ENCODE measurements around the gene CKS2. TPM values are rescaled to one million over a fixed set of nuclear protein-coding genes. Genes with fewer than 3 reads are reported as not detected.
A peak's percentile ranks its signal among the peaks of the same experiment; 100 is the strongest.
"Not testable (repeated sequence)": the region's sequence is repeated elsewhere in the genome, so short reads cannot be mapped to it uniquely, and the experiment has no call there.

Gene CKS2
- total RNA-seq (2022) (93.8 and 94.1 TPM in 2 replicates), Bru-seq, nascent RNA (percentile 96 among the genes with signal in this experiment), BruChase-seq, experiment 1, labeled RNA remaining after a 2-hour chase (percentile 96 among the genes with signal in this experiment), BruChase-seq, experiment 2, labeled RNA remaining after a 6-hour chase (percentile 95 among the genes with signal in this experiment)
- long read RNA-seq, transcript CKS2-201 (3 exons, 613 nt): major isoform, 178 of 180 reads
- long read RNA-seq, partial matches to known transcripts: 0 of 180 reads
- long read RNA-seq, other reads (novel, unspliced or antisense): 2 of 180 reads

GRCh38 chr9:89310475-89311345 lies at the start of gene CKS2:
TSS of gene CKS2 (plus strand) at chr9:89311195. CDS start at chr9:89311293, 98 bp downstream.
- H3K27me3 ChIP-seq (replicated peaks; ENCODE audit: control insufficient read depth, insufficient read depth, low read length): no peaks in the 10 kb centered on the region
- POLR2A ChIA-PET: interaction anchor here (0.6 kb wide), 1 partner anchor 431 kb away, joined by 3 read pairs; no protein-coding TSS in a partner anchor
- H3K9me3 ChIP-seq: no peaks in the 10 kb centered on the region
- Mint-ChIP-seq H3K4me1 (ENCODE audit: low read depth, unreplicated experiment) (peaks cover 7% of the 10 kb centered on the region), H3K27me3 (ENCODE audit: insufficient read depth, unreplicated experiment) (no peaks in the 10 kb centered on the region), H3K9me3 (ENCODE audit: unreplicated experiment) (no peaks in the 10 kb centered on the region), H3K36me3 (ENCODE audit: insufficient read depth, unreplicated experiment) (peaks cover 39% of the 10 kb centered on the region), H3K27ac (ENCODE audit: unreplicated experiment) (peak within 1 kb of the TSS; percentile 98), H3K4me3 (ENCODE audit: unreplicated experiment) (peak within 1 kb of the TSS; percentile 80)
- BruUV-seq (replicated peaks): no TSS peak
- no peak for TF ChIP-seq CTCF (IDR thresholded peaks at IDR 0.05; ENCODE audit: insufficient read depth in 1 of 2, low read depth in 1 of 2, low read length in 1 of 2, severe bottlenecking in 1 of 2, unreplicated experiment in 1 of 2)
- intact Hi-C loops (cut with micrococcal nuclease; ENCODE audit: unreplicated experiment): loop anchor here (10.0 kb wide), 1 partner anchor 126 kb away; no protein-coding TSS in a partner anchor
- no peaks in the 10 kb centered on the region for H3K36me3 ChIP-seq (ENCODE audit: control insufficient read depth, insufficient read depth, low read length)
- peak within 1 kb of the TSS; percentile 59 for H3K4me3 ChIP-seq (ENCODE audit: low read depth, low read length)
- no peaks in the 10 kb centered on the region for H3K4me1 ChIP-seq
- CTCF ChIA-PET: no interaction called here
- peak; percentile 96 to 99 for DNase-seq

- Histone ChIP-seq H3K36me3 (ENCODE audit: control insufficient read depth, insufficient read depth, low read length) (no peaks in the 10 kb centered on the region), H3K27me3 (replicated peaks; ENCODE audit: control insufficient read depth, insufficient read depth, low read length) (no peaks in the 10 kb centered on the region), H3K4me3 (ENCODE audit: low read depth, low read length) (no peak overlapping the region), H3K4me1 (no peaks in the 10 kb centered on the region), H3K9me3 (no peaks in the 10 kb centered on the region; the same call in 1 of the 2 replicates)
- CTCF ChIA-PET: no interaction called here
- no peak for DNase-seq
- intact Hi-C loops (cut with micrococcal nuclease; ENCODE audit: unreplicated experiment): no loop called here
- no peaks in the 10 kb centered on the region for H3K36me3 Mint-ChIP-seq (ENCODE audit: insufficient read depth, unreplicated experiment)
- H3K4me1 Mint-ChIP-seq (ENCODE audit: low read depth, unreplicated experiment): no peaks in the 10 kb centered on the region
- H3K27ac Mint-ChIP-seq (ENCODE audit: unreplicated experiment): no peak overlapping the region
- BruUV-seq (replicated peaks): no TSS peak
- POLR2A ChIA-PET: no interaction called here
- no peak overlapping the region for H3K4me3 Mint-ChIP-seq (ENCODE audit: unreplicated experiment)
- H3K9me3 Mint-ChIP-seq (ENCODE audit: unreplicated experiment): peaks cover 19% of the 10 kb centered on the region
- no peak for TF ChIP-seq CTCF (IDR thresholded peaks at IDR 0.05; ENCODE audit: insufficient read depth in 1 of 2, low read depth in 1 of 2, low read length in 1 of 2, severe bottlenecking in 1 of 2, unreplicated experiment in 1 of 2)
- no peaks in the 10 kb centered on the region for H3K27me3 Mint-ChIP-seq (ENCODE audit: insufficient read depth, unreplicated experiment)
These were observed 37.3 kb upstream of the CKS2 start for GRCh38 chr9:89273528-89274279.

GRCh38 chr9:89274838-89275237 lies 36.2 kb upstream of the CKS2 start:
- H3K9me3 ChIP-seq: no peaks in the 10 kb centered on the region; the same call in 1 of the 2 replicates
- Mint-ChIP-seq H3K9me3 (ENCODE audit: unreplicated experiment) (peaks cover 19% of the 10 kb centered on the region), H3K4me3 (ENCODE audit: unreplicated experiment) (no peak overlapping the region), H3K27ac (ENCODE audit: unreplicated experiment) (no peak overlapping the region), H3K27me3 (ENCODE audit: insufficient read depth, unreplicated experiment) (no peaks in the 10 kb centered on the region), H3K4me1 (ENCODE audit: low read depth, unreplicated experiment) (no peaks in the 10 kb centered on the region), H3K36me3 (ENCODE audit: insufficient read depth, unreplicated experiment) (no peaks in the 10 kb centered on the region)
- no TSS peak for BruUV-seq (replicated peaks)
- no peak for DNase-seq
- CTCF ChIA-PET: no interaction called here
- H3K4me1 ChIP-seq: no peaks in the 10 kb centered on the region
- TF ChIP-seq CTCF (IDR thresholded peaks at IDR 0.05; ENCODE audit: insufficient read depth in 1 of 2, low read depth in 1 of 2, low read length in 1 of 2, severe bottlenecking in 1 of 2, unreplicated experiment in 1 of 2): no peak
- POLR2A ChIA-PET: no interaction called here
- no peaks in the 10 kb centered on the region for H3K36me3 ChIP-seq (ENCODE audit: control insufficient read depth, insufficient read depth, low read length)
- H3K4me3 ChIP-seq (ENCODE audit: low read depth, low read length): no peak overlapping the region
- no peaks in the 10 kb centered on the region for H3K27me3 ChIP-seq (replicated peaks; ENCODE audit: control insufficient read depth, insufficient read depth, low read length)
- intact Hi-C loops (cut with micrococcal nuclease; ENCODE audit: unreplicated experiment): no loop called here

GRCh38 chr9:89276040-89276439 lies 35.0 kb upstream of the CKS2 start:
- H3K4me1 ChIP-seq; H3K27me3 ChIP-seq (replicated peaks; ENCODE audit: control insufficient read depth, insufficient read depth, low read length); intact Hi-C loops (cut with micrococcal nuclease; ENCODE audit: unreplicated experiment); H3K9me3 ChIP-seq; CTCF ChIA-PET; POLR2A ChIA-PET; H3K4me1 Mint-ChIP-seq (ENCODE audit: low read depth, unreplicated experiment); H3K36me3 ChIP-seq (ENCODE audit: control insufficient read depth, insufficient read depth, low read length); H3K27ac Mint-ChIP-seq (ENCODE audit: unreplicated experiment); H3K4me3 ChIP-seq (ENCODE audit: low read depth, low read length); DNase-seq; H3K36me3 Mint-ChIP-seq (ENCODE audit: insufficient read depth, unreplicated experiment); H3K4me3 Mint-ChIP-seq (ENCODE audit: unreplicated experiment); H3K27me3 Mint-ChIP-seq (ENCODE audit: insufficient read depth, unreplicated experiment); BruUV-seq (replicated peaks): not testable (repeated sequence)
- H3K9me3 Mint-ChIP-seq (ENCODE audit: unreplicated experiment): peaks cover 19% of the 10 kb centered on the region

All from Caco-2 (cell line).